NCI-H446 treated with DMSO at 0.1 percent for 48 hours (cell line): ENCODE results near the gene MTMR10.

ENCODE experiments used
- DNase-seq: peaks from one replicate; lab custom pipeline; 2025; lab: John Stamatoyannopoulos, UW

The MTMR10 gene

DNA sequence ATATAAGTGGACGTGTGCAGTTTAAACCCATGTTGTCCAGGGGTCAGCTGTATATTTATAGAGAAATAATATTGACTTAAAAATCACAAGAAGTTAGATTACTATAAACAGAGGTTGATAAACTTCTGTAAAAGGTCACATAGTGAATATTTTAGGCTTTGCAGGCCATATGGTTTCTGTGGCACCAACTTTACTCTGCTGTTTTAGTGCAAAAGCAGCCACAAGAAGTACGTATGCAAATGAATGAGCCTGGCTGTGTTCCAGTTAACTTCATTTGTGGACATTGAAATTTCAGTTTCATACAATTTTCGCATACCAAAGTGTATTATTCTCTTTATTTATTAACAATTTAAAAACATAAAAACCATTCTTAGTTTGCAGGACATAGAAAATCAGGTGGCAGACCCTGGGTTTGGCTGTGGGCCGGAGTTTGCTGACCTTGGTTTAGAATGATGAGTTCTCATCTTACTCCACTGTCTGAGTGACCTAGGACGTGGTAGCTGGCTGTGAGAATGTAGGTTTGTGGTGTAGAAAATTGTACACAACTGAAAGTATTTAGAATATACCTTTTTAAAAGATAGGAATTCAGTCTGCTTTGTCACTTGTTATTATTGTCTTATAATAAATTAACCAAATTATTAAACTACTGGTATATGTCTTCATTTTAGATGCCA lies 71.4 kb downstream of the MTMR10 start:
- no peak for DNase-seq

GRCh38 chr15:30918366-30918765 lies 73.1 kb downstream of the MTMR10 start:
- no peak for DNase-seq

- DNase-seq, result no peak
These were observed 73.8 kb downstream of the MTMR10 start for GRCh38 chr15:30917675-30918074.

DNA sequence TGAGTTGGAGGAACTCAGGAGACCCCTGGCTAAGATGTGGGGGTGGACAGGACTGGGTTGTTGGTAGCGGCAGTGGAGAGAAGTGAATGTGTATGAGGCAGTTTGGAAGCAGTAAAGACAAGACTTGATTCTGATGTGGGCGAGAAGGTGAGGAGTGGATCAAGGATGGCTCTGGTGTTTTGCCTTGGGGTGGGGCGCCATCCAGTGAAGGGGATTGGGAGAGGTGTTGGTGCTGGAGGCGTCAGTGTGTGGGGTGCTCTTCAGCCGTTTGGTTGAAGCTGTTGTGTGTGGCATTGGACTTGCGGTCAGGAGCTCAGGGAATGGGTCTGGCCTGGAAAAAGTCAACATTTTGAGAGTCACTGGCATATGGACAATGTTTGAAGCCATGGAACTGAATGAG lies 74.4 kb downstream of the MTMR10 start:
- no peak for DNase-seq

DNA sequence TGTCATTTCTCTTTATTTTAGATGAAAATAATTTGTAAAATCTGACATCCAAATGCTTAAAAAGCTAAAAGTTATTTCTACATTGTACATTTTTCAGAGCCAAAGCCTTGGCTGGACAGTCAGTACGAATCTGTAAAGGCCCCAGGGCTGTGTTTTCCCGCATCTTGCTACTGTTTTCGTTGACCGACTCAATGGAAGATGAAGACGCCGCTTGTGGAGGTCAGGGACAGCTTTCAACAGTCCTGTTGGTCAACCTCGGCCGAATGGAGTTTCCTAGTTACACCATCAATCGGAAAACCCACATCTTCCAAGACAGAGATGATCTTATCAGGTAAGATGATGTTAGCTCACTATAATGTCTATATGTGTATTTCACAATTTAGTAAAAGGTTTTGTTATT lies 77.7 kb downstream of the MTMR10 start:
- no peak for DNase-seq

DNA sequence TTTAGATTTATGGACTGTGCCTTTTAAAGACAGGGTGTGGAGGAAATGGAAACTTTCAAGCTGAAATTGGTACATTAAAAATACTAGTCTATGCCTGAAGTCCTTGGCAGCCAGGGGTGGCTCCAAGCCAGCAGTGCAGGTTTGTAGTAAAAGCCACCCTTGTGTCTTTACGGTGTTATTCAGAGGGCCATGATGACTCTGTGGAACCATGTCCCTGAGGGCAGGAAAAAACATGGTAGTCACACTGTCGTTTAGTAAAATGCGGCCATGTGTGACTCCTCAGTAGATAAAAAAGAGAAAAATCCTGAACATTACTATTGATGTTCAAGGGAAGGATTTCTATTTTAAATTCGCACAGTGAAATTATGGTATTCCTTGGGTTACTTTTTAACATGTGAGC lies 85.1 kb downstream of the MTMR10 start:
- DNase-seq, result no peak

- no peak for DNase-seq
These were observed 85.6 kb downstream of the MTMR10 start for GRCh38 chr15:30905821-30906220.

GRCh38 chr15:30904812-30905211 lies 86.6 kb downstream of the MTMR10 start:
- no peak for DNase-seq

DNA sequence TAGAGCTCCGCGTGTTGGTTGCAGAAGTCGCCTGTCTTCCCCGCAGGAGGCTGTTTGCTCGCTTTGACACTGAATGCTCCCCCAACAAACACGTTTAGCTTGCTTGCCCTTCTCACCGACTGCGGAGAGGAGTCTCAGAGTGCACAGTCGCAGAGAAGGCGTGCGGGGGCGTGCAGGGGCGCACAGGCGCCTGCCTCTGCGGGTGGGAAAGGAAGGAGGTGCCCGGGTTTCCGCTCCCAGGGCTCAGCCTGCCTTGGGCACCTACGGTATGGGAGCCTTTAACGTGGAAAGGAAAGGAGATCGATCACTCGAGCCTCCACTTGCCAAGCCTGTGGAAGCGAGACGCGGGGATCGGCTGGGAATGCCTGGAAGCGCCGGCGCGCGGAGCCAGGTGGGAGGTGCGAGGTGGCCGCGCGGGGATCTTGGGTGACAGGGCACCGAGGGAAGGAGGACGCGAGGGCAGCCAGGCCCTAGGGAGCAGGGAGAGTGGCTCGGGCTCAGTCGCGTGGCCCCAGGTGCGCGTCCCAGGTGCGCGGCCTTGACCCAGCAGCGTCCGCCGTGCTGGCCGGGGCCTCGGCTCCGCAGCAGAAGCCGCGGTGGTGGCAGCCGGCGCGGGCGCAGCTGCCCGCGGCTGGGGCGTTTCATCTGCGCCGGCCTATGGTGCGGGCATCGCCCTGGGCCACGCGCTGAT lies 87.8 kb downstream of the MTMR10 start, which contains the start of gene FAN1:
TSS of gene FAN1 (plus strand) at position 419 of the 691 bp plus-strand sequence. CDS start 749 bp downstream, outside the sequence.
- peak; percentile 53 for DNase-seq

GRCh38 chr15:30901889-30902288 lies 89.5 kb downstream of the MTMR10 start:
- no peak for DNase-seq

DNA sequence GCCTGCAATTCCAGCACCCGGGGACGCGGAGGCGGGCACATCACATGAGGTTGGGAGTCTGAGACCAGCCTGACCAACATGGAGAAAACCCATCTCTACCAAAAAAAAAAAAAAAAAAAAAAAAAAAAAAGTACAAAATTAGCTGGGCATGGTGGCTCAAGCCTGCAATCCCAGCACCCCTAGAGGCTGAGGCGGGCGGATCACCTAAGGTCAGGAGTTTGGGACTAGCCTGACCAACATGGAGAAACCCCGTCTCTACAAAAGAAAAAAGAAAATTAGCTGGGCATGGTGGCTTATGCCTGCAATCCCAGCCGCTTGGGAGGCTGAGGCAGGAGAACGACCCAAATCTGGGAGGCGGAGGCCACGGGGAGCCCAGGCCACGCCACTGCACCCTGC lies 95.2 kb downstream of the MTMR10 start:
- DNase-seq, result no peak

- DNase-seq, result no peak
These were observed 95.8 kb downstream of the MTMR10 start for GRCh38 chr15:30895461-30896210.

- DNase-seq, result no peak
These were observed 102.2 kb downstream of the MTMR10 start for GRCh38 chr15:30889196-30889595.
